ENCODE measurements around the gene DIAPH3.

DIAPH3 gene

DNA sequence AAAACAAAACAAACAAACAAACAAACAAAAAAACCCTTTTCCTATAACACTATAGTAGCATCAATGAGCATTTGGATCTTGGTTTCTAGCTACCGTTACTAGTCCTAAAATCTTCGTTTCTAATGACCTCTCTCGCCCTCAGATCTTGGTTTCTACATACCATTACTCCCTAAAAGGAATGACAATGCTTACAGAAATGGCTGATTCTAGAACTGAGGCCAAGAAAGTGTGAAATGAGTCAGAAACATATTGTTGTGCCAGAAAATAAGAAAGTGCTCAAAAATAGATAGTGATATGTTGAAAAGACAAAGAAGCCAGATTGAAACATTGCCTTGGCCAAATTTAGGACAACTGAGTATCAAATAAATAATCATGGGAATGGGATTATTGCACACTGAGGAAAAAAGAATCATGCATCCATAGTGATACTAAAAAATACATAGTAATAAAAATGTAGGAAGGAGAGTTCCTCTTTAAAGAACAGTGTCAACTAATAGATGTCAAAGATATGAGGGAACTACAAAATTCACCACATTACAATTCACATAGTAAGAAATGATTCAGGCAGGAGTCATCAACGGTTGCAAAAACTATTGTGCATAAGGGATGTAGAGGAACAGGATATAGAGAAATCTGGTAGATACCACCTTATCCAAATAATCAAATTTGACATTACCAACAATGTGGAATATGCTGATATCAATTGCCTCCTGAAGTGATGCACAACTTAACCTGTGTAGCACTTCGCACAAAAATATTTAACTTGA lies 386.6 kb downstream of the DIAPH3 start:
- DNase-seq (ENCODE audit: low spot score): no peak

DNA sequence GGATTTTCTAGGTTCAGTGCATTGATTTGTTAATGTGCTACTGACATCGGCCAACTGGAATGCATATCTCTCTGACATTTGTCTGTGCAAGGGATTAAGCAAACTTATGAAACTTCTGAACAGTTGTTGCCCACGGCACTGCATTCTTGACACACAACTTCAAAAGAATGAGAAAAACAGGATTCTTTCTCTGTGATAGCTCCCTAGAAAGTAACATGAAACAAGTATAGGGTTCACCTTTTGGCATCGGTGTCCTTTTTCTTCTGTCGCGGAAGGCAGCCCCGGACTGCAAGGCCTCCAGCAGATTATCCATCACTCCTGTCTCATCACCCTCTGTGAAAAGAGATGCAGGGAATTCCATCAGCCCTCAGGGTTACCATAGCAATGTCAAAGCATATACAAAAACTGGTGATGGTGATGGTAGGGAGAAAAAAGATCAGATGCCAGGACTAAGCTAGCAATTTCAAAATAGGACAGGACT lies 389.2 kb downstream of the DIAPH3 start:
- no peak for DNase-seq (ENCODE audit: low spot score)

DNA sequence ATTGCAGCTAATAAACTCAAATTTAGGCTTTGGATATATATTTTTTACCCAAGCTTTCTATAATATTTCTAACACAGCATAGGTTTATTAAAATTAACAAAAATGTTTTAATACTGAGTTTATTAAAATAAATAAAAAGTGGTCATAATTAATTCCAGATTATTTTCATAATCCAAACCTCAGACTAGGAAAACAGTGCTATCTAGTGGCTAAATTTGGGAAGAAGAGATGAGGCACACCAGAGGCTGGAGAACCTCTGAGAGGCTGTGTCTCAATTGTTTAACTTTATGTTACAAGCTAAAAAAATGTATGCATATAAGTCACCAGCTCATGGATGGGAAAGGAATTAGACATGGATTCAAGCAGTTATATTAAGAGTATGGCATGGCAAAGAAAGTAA lies 392.5 kb downstream of the DIAPH3 start:
- DNase-seq (ENCODE audit: low spot score): no peak

DNA sequence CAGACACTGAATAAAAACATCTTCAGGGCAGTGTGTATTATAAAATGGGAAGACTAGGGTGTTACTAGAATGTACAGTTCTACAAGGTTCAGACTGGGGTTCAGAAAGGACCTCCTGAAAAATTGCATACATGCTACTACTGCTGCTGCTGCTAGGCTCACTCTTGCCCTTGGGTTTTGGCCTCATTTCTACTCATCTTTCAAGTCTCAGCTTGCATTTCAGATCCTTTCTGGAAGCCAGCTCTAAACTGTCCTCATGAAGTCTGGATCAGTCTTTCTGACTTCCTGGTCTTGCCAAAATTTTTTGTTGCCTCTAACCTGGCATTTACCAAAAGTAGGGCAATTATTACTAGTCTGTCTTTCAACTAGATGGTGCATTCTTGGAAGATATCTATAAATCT lies 393.3 kb downstream of the DIAPH3 start:
- DNase-seq (ENCODE audit: low spot score): no peak

DNA sequence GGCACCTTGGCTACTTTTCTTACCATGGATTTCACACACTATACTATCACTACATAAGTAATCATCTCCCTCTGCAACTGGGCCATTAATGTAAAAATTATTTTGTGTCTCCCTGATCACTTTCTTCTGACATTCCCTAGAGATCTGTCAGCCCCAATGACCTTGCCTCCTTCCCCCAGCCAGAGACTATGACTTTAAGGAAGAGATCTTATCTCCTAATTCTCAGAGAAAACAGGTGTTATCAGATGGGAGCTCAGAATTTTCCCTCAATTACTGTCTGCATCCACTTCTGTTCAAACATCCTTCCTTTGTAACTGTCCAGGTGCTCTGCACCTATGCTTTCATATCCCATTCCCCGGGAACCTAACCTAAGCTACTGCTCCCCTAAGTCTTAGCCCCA lies 397.5 kb downstream of the DIAPH3 start:
- DNase-seq (ENCODE audit: low spot score): no peak

DNA sequence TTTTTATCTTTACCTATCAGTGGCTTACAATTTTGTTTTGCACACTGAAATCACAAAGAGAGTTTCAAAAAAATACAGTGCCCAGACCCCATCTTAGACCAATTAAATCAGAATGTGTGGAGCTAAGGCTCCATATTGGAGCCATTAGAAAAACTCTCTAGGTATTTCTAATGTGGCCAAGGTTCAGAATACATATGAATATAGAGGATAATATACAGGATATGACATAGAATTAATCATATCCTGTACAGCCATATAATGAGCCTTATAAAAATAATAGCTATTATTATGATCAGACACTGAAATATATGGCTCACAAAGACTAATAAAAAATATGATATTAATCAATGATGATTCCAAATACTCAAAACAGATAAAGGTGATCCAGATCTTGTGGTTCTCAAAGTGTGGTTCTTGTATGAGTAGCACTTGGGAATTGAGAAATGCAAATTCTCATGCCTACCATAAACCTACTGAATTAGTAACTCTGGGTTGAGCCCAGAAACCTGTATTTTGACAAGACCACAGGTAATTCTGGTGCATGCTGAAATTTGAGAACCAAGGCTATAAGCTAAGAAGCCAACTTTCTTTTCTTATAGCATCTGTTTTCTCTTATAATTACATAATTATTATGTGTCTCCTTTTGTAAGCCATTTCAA lies 408.0 kb downstream of the DIAPH3 start:
- DNase-seq (ENCODE audit: low spot score): no peak

DNA sequence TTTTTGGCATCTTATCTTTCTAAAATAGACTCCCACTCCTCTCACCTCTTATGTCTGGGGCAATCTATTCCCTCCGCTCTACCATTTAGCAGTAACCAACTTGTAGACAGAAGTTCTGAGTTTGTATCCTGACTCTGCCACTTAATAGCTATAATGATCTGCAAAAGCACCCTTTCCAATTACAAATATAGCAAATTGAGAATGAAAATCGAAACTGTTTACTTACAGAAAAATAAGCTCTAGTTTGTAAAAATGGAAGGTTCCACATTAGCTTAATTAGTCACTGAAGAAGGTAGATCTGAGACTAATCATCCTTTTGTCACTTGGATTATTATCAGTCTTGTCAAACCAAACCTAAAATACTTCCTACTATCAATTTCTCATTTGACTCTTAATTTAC lies 409.3 kb downstream of the DIAPH3 start:
- no peak for DNase-seq (ENCODE audit: low spot score)

DNA sequence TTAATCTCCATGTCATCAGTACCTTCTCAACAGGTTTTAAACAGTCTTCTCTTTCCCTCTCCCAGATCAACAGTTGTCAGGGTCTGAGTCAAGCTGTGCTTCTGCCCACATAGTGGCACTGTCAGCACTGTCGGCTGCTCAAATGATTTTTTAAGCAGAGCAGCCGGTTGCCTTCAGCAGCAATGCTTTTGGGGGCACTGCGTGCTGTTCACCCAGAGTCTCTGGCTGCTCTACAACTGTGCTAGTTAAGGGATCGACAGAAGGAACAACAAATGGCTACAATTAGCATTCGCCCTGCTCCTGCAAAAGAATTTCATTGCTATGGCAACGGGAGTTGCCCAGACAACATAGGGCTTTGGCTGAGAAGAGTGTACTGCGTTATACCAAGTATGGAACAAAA lies 412.9 kb downstream of the DIAPH3 start:
- DNase-seq (ENCODE audit: low spot score): no peak

DNA sequence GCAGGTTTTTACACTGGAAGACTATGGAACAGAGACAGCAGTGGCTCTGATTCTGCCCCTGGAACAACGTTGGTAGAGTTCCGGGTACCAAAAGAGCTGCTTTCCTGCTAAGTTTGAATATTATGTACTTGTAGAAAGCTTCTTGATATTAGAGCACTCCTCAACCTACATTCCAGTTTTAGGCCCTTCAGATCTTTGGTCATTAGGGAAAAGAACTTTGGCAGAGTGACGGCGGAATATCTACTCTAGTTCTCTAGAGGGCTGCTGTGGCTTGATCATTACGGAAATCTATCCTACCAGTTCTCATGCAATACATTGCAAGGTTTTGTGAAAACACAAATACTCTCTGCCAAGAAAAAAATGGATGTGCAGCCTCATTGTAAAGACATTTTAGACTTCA lies 415.7 kb downstream of the DIAPH3 start:
- no peak for DNase-seq (ENCODE audit: low spot score)

DNA sequence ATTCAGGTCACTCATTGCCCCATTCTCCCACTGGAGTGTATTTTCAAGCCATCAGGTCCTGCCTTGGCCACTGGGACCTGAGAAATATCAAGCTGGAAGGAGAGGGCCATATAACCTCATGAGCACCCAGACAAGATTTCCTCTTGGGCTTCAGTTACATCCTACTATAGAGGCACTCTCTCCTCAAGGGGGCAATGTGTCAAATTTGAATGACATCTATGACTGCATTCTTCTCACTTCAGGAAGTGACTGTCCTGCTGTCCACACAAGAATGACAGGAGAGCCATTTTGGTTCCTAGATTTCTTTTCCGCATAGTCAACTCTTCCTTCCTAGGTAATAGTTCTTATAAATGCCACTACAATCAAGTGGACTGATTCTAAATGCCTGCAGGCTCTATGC lies 416.2 kb downstream of the DIAPH3 start:
- DNase-seq (ENCODE audit: low spot score): no peak

DNA sequence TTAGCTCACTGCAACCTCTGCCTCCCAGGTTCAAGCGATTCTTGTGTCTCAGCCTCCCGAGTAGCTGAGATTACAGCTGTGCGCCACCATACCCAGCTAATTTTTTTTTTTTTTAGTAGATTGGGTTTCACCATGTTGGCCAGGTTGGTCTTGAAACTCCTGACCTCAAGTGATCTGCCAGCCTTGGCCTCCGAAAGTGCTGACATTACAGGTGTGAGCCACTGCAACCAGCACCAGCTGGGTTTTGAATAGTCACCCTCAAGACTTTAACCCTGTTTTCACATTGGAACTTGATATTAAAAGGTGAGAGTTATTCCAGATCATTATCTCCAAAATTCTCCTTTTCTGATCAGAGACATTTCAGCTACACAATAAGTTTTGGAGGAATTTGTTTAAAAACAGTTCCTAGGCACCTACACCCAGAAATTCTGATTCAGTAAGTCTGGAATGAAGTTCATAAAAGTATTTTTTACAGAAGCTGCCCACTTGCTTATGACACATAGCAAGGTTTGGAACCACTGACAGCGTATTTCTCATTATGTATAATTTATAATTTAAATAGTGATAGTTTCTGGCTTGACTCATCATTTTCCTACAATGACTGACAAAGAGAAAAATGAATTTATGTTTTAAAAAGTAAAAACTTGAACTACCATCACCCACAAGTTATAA lies 417.3 kb downstream of the DIAPH3 start:
- no peak for DNase-seq (ENCODE audit: low spot score)

DNA sequence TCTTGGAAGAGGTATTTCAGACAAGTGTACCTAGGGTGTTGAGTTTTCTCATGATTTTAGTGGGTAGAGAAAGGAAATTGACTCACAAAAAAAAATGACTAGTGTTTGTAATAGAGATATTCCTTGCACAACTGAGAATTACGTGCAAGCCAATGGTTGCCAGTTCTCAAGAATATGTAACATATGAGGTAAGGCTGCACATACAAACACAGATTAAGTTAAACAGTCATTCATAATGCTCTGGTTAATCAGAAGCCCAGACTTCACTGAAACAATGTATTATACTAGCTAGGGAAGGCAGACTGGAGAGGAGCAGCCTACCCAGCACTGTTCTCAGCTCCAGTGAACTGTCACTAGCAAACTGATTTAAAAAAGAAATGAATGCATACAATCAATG lies 418.3 kb downstream of the DIAPH3 start:
- no peak for DNase-seq (ENCODE audit: low spot score)

DNA sequence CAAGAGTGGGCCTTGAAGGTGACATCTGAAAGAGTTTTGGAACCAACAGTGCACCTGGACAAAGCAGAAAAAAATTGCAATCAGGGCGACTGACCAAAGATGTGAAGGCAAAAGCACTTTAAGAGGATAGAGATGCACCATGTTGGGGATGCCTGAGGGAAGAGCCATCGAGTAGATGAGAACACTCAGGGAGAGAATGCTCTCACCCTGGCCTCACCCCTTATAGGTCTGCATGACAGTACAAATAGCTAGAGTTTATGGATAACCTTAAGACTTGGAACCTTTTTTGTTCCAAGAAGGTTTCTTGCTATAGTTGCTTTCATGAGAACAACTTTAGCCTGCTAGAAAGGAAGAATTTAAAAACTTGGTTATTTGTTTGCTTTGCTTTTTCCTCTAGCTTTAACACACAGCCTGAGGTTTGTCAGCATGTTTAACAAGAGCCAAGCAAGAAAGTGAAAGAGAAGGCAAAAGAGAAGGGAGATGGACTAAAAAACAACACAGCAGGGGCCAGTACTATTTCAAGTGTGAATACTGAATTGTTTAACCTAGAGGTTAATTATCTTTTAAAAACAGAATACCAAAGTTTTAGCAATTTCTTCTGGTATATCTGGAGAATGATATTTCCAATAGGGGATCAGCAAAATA lies 418.9 kb downstream of the DIAPH3 start:
- DNase-seq (ENCODE audit: low spot score): no peak

DNA sequence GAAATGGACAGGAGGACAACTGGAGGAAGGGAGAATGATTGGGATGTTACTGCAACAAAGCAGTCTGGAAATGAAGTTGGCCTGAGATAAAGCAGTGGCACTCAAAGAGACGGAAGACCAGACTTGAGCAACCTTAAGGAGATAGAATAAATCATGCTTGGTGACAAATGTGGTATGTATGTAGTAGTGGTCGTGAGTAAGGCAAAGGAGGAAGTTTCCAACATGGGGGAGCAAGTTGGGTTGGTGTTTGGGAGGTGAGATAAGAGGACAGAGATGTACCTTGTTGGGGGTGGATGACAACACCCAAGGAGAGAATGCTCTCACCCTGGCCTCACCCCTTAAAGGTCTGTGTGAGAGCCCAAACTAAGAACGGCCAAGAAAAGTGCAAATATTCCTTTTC lies 420.5 kb downstream of the DIAPH3 start:
- DNase-seq (ENCODE audit: low spot score): no peak

DNA sequence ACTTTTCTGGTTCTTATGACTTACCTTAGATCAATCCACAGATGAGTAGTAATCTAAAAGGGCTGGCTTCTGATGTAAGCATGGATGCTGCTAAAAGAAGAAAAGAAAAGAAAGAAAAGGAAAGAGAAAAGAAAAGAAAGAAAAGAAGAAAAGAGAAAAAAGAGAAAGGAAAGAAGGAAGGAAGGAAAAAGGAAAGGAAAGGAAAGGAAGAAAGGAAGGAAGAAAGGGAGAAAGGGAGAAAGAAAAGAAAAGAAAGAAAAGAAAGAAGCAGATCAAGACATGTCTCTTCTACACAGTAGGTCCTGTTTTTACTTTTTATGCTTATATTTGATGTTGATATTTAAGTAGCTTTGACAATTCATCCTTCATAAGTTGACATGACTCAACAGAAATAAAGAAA lies 421.3 kb downstream of the DIAPH3 start:
- no peak for DNase-seq (ENCODE audit: low spot score)

DNA sequence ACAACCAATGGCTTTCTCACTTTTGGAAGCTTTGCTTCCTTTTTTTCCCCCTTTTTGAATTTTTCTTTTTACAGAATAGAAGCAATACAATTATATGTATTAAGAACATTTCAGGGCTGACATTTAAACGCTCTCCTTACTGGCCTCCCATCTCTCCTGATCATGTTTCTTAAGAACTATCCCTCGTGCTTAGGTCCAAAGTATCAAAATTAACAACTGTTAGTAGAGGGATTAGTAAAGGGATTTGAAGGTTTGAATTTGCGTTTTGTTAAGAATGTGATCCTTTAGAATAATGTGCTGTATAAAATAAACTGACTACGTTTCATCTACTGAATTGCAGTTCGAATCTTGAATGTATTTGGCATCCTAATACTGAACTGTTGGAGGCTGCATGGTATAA lies 424.8 kb downstream of the DIAPH3 start:
- no peak for DNase-seq (ENCODE audit: low spot score)

DNA sequence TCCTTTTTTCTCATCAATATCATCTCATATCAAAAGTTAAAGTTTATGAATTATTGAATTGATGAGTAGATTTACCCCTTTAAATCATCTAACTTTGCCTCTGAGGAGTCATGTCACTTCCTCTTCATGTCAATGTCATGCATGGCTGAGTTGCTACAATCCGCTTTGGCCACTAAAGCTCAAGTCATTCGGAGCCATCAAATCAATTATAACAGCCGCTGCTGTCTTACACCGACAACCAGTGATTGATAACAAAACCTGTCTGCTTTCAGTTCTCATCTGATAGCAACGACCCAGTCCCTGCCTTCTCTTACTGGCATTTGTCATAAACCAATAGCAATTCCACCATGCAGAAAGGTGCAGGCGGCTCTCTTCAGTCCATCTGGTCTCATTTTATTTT lies 429.3 kb downstream of the DIAPH3 start:
- no peak for DNase-seq (ENCODE audit: low spot score)

DNA sequence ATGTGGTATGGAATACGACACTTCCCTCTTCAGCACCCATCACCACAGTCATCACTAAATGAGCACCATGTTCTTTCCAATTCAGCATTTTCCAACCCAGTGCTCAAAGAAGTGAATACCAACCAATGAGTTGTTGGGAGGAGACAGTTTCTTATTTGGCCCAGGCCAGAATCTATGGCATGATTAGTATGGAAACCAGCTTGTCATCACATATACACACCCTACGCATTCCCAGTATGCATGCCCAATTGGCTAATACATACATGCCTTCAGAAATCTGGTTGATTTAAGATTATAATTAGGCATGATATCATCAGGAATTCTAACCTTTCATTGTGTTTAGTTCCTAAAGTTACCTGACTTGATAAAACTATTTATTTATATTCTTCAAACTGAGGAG lies 430.0 kb downstream of the DIAPH3 start:
- DNase-seq (ENCODE audit: low spot score): no peak

DNA sequence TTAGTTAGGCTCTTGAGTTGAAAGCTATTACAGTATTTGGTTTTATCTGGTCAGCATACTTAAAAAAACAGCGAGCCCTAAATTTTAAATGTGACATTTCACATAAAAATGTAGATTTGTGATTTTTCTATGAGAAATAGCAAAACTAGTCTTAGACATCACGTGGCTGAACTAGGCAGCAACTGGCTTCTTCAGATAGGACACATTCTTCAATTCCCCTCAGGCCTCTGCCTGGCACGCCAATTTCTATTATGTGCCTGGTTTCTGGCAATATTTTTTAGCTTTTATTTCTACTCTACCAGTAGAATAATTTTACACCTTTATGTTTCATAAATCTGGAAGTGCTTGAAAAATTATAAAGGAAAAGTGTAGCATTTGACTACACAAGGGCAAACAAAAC lies 433.7 kb downstream of the DIAPH3 start:
- DNase-seq (ENCODE audit: low spot score): no peak

DNA sequence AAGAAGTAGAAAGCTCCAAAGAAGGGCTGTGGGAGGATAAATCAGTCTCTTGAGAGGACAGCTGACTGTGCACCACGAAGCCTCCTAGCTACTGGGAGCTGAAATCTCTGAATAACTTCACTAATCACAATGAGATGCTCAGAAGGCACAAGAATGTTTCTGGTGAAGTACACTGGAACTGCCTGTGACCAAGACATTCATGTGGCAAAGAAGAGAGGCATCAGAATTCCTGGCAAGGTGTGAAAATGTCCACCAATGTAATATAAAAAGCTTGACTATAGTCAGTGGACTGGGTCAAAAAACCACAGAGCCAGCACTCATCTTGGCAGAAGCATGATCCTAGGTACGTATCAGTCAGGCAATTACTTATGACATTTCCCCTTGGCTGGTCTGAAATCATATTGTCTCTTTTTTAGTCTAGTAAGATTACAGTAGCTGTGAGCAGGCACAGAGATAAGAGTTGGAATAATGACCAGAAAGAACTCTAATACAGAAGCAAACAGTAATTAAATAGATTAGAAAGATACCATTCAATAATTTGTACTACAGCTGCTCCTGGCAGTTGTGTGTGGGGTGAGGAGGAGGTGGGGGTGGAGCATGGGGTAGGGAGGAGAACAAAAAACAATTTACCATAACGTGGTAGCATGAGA lies 434.7 kb downstream of the DIAPH3 start:
- no peak for DNase-seq (ENCODE audit: low spot score)

DNA sequence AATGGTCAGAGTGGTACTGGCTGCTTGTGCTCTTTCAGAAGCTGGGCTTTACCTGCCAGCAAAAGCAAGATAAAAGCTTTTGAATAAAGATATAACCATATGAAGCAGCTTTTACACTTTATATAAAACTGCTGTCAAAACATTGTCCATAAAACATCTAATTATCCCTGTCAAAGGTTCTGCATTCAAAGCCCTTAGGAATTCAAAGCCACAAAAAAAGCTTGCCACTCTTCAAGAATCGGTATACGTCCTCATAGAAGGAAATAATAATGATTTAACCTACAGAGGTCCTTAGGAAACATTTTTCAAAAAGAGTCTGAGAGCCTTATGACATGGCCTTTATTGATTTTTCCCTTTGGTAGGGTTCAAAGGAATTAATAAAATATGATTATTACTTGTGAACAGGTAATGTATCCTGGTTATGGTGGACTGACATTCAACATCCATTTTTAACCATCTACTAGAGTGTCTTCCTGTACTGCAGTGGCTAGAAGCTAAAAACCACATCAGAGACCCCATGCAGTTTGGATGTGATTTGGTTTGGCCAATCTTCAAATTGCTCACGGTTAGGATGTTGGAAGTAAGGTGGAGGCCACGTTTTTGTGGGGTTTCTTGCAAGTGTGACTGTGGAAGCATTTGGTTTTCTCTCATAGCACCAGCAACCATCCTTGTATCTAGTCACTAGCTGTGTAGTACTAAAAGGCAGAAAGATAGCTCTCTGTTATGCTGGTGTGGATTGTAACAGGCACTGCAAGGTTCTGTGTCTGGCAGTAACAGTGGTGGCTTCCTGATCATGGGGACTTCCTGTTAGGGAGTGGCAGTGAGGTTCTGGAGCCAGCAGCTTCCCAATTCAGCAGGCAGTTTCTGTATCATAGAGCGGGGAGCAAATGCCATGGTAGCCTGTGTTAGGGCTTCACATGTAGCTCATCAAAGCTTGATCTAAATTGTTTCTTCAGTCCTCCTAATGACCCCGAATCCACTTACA lies 441.5 kb downstream of the DIAPH3 start:
- DNase-seq (ENCODE audit: low spot score): no peak

Data from HuH-7 (cell line).